Measurements from ENCODE around the gene KHNYN.

- TF ChIP-seq CTCF (conservative IDR thresholded peaks at IDR 0.05; ENCODE audit: low read depth in 2 of 2) (no peak), EZH2 (IDR thresholded peaks at IDR 0.05; ENCODE audit: low read depth, unreplicated experiment) (no peak), ETS1 (IDR thresholded peaks at IDR 0.05) (no peak), REST (IDR thresholded peaks at IDR 0.05; ENCODE audit: unreplicated experiment) (no peak), ZNF114 (CRISPR knock-in tag; IDR thresholded peaks at IDR 0.05) (no peak), POLR2AphosphoS5 (IDR thresholded peaks at IDR 0.05; ENCODE audit: low read depth) (no peak), EZH2phosphoT487 (IDR thresholded peaks at IDR 0.05; ENCODE audit: unreplicated experiment) (no peak), STAT1 (IDR thresholded peaks at IDR 0.05; ENCODE audit: unreplicated experiment) (no peak), CREB1 (CRISPR knock-in tag; IDR thresholded peaks at IDR 0.05; ENCODE audit: low read depth) (no peak), JUNB (IDR thresholded peaks at IDR 0.05; ENCODE audit: unreplicated experiment) (no peak), ZNF462 (CRISPR knock-in tag; IDR thresholded peaks at IDR 0.05) (no peak), ZNF331 (CRISPR knock-in tag; IDR thresholded peaks at IDR 0.05; ENCODE audit: low read depth) (no peak)
These were observed 29.6 kb upstream of the KHNYN start for GRCh38 chr14:24399999-24400718.
